Measurements from ENCODE around the gene AFF2. TPM values are rescaled to one million over a fixed set of nuclear protein-coding genes. Genes with fewer than 3 reads are reported as not detected.

The AFF2 gene
- polyA plus RNA-seq, 1 experiment: not detected

DNA sequence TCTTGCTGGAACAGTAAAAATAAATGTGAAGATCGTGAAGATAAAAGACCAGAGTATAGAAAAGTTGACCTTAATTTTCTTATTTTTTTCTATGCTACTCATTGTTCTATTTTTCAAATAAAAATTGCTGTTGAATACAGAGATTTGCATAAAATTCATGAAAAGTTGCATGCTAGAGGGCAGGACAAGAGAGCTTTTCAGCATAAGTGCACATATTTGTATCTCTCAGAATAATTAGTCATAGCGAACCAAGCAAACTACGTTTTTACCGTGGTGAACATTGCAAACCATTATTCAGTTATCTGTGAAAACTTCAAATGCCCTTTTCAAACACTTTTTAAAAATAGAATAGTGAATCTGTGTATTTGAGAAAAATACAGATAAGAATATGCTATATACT is 26.4 kb upstream of the AFF2 start:
- POLR2A ChIA-PET: no interaction called here
- DNase-seq (ENCODE audit: low read depth): no peak
- TF ChIP-seq CTCF (IDR thresholded peaks at IDR 0.05; ENCODE audit: insufficient read depth, low read depth, low read length): no peak
- CTCF ChIA-PET: no interaction called here
- H3K36me3 ChIP-seq (ENCODE audit: control insufficient read depth, insufficient read depth, low read length): no peaks in the 10 kb centered on the region
- no peak overlapping the region for H3K4me3 ChIP-seq (ENCODE audit: low read depth, low read length)
- H3K27me3 ChIP-seq (ENCODE audit: control insufficient read depth, insufficient read depth, low read length): no peaks in the 10 kb centered on the region

DNA sequence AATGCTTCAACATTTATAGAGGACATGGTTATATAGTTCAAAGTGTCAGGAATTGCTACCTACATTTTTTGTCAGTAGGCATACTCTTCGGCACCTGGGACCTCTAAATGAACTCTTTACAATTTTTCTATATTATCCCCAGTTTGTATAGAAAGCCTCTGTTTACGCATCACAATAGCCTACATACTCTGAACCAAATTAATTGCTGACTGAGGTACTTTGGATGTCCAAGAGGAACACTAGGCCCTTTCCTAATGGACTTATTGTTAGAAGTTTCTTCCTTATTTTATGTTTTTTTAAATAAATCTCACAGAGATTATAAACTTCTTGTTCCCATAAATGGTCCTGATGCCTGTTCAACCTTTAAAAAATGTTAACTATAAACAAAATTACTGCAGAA is 8.4 kb upstream of the AFF2 start:
- no peaks in the 10 kb centered on the region for H3K27me3 ChIP-seq (ENCODE audit: control insufficient read depth, insufficient read depth, low read length)
- POLR2A ChIA-PET: no interaction called here
- DNase-seq (ENCODE audit: low read depth): no peak
- no peak overlapping the region for H3K4me3 ChIP-seq (ENCODE audit: low read depth, low read length)
- no peaks in the 10 kb centered on the region for H3K36me3 ChIP-seq (ENCODE audit: control insufficient read depth, insufficient read depth, low read length)
- no peak for TF ChIP-seq CTCF (IDR thresholded peaks at IDR 0.05; ENCODE audit: insufficient read depth, low read depth, low read length)
- CTCF ChIA-PET: no interaction called here

- H3K36me3 ChIP-seq (ENCODE audit: control insufficient read depth, insufficient read depth, low read length): no peaks in the 10 kb centered on the region
- ChIA-PET POLR2A (no interaction called here), CTCF (no interaction called here)
- H3K4me3 ChIP-seq (ENCODE audit: low read depth, low read length): no peak overlapping the region
- H3K27me3 ChIP-seq (ENCODE audit: control insufficient read depth, insufficient read depth, low read length): no peaks in the 10 kb centered on the region
- TF ChIP-seq CTCF (IDR thresholded peaks at IDR 0.05; ENCODE audit: insufficient read depth, low read depth, low read length): no peak
- no peak for DNase-seq (ENCODE audit: low read depth)
Measured at GRCh38 chrX:148495176-148495575, 5.2 kb upstream of the AFF2 start.

GRCh38 chrX:148498067-148498466 is 2.4 kb upstream of the AFF2 start:
- POLR2A ChIA-PET: no interaction called here
- no peaks in the 10 kb centered on the region for H3K36me3 ChIP-seq (ENCODE audit: control insufficient read depth, insufficient read depth, low read length)
- no peak overlapping the region for H3K4me3 ChIP-seq (ENCODE audit: low read depth, low read length)
- TF ChIP-seq CTCF (IDR thresholded peaks at IDR 0.05; ENCODE audit: insufficient read depth, low read depth, low read length): no peak
- DNase-seq (ENCODE audit: low read depth): no peak
- no peaks in the 10 kb centered on the region for H3K27me3 ChIP-seq (ENCODE audit: control insufficient read depth, insufficient read depth, low read length)
- CTCF ChIA-PET: no interaction called here

- ChIA-PET POLR2A (no interaction called here), CTCF (interaction anchor here (1.1 kb wide), 1 partner anchor 10 kb away, joined by 3 read pairs; no protein-coding TSS in a partner anchor)
- Histone ChIP-seq H3K4me3 (ENCODE audit: low read depth, low read length) (peak overlapping the region; percentile 21), H3K36me3 (ENCODE audit: control insufficient read depth, insufficient read depth, low read length) (no peaks in the 10 kb centered on the region), H3K27me3 (ENCODE audit: control insufficient read depth, insufficient read depth, low read length) (no peaks in the 10 kb centered on the region)
- no peak for DNase-seq (ENCODE audit: low read depth)
- no peak for TF ChIP-seq CTCF (IDR thresholded peaks at IDR 0.05; ENCODE audit: insufficient read depth, low read depth, low read length)
Measured at GRCh38 chrX:148499638-148500422, 587 bp upstream of the AFF2 start.
